Measurements from ENCODE around the gene CCDC59. TPM values are rescaled to one million over a fixed set of nuclear protein-coding genes. Genes with fewer than 3 reads are reported as not detected.
"Not testable (repeated sequence)": the region's sequence is repeated elsewhere in the genome, so short reads cannot be mapped to it uniquely, and the experiment has no call there.

CCDC59 gene
- polyA plus RNA-seq = 10 to 100 TPM; 74.4 to 94.0 (median 78.7) TPM

GRCh38 chr12:82358200-82359114 is at the start of gene CCDC59, which contains the start of gene METTL25:
Gene CCDC59 (minus strand): TSS chr12:82358387. CDS start chr12:82358376, 11 bp downstream.
Gene METTL25 (plus strand): TSS chr12:82358529. CDS start chr12:82358566, 37 bp downstream.
- H3K9me3 Mint-ChIP-seq = no peaks in the 10 kb centered on the region
- peak within 1 kb of the TSS; percentile 93 to 99 (median 95) for H3K4me3 Mint-ChIP-seq
- peaks cover 50 to 67% of the 10 kb centered on the region in 2 donors for H3K4me1 Mint-ChIP-seq
- peaks cover 8 to 24% (median 15%) of the 10 kb centered on the region in 3 donors for H3K36me3 Mint-ChIP-seq
- DNase-seq = peak; percentile 97 to 98 (median 98)
- peak within 1 kb of the TSS; percentile 98 to 99 (median 98) for H3K27ac Mint-ChIP-seq
- peaks cover 7 to 17% (median 9%) of the 10 kb centered on the region in 3 donors for H3K27me3 Mint-ChIP-seq (ENCODE audit: low read depth in 3 of 3)

- no peak for DNase-seq
- no peak overlapping the region for H3K4me3 Mint-ChIP-seq
- peaks cover 15 to 23% (median 21%) of the 10 kb centered on the region in 3 donors for H3K36me3 Mint-ChIP-seq
- peaks cover 2 to 4% (median 2%) of the 10 kb centered on the region in 3 donors for H3K27me3 Mint-ChIP-seq (ENCODE audit: low read depth in 3 of 3)
- no peaks in the 10 kb centered on the region for H3K9me3 Mint-ChIP-seq
- H3K4me1 Mint-ChIP-seq = no peaks in the 10 kb centered on the region
- H3K27ac Mint-ChIP-seq = peak overlapping the region in 1 of 6 donors; percentile 5
These were observed 49.3 kb upstream of the CCDC59 start for GRCh38 chr12:82407481-82407880.

GRCh38 chr12:82406651-82407050 is 48.5 kb upstream of the CCDC59 start:
- Mint-ChIP-seq H3K27ac (no peak overlapping the region), H3K4me3 (no peak overlapping the region), H3K36me3 (peaks cover 15 to 23% (median 21%) of the 10 kb centered on the region in 3 donors), H3K4me1 (no peaks in the 10 kb centered on the region), H3K27me3 (ENCODE audit: low read depth in 3 of 3) (peaks cover 2 to 4% (median 2%) of the 10 kb centered on the region in 3 donors), H3K9me3 (no peaks in the 10 kb centered on the region)
- no peak for DNase-seq

- H3K27ac Mint-ChIP-seq = no peak overlapping the region
- no peak for DNase-seq
- H3K27me3 Mint-ChIP-seq (ENCODE audit: low read depth in 3 of 3) = peaks cover 0 to 4% (median 2%) of the 10 kb centered on the region in 3 donors
- no peaks in the 10 kb centered on the region for H3K4me1 Mint-ChIP-seq
- peaks cover 19 to 36% (median 24%) of the 10 kb centered on the region in 3 donors for H3K36me3 Mint-ChIP-seq
- H3K4me3 Mint-ChIP-seq = no peak overlapping the region
- no peaks in the 10 kb centered on the region for H3K9me3 Mint-ChIP-seq
These were observed 42.6 kb upstream of the CCDC59 start for GRCh38 chr12:82400819-82401218.

GRCh38 chr12:82398879-82399278 is 40.7 kb upstream of the CCDC59 start:
- H3K36me3 Mint-ChIP-seq = peaks cover 20 to 37% (median 32%) of the 10 kb centered on the region in 3 donors
- no peaks in the 10 kb centered on the region for H3K9me3 Mint-ChIP-seq
- H3K4me3 Mint-ChIP-seq = no peak overlapping the region
- no peaks in the 10 kb centered on the region for H3K27me3 Mint-ChIP-seq (ENCODE audit: low read depth in 3 of 3)
- DNase-seq = no peak
- no peak overlapping the region for H3K27ac Mint-ChIP-seq
- no peaks in the 10 kb centered on the region for H3K4me1 Mint-ChIP-seq

GRCh38 chr12:82383930-82384552 is 25.9 kb upstream of the CCDC59 start:
- no peak overlapping the region for H3K27ac Mint-ChIP-seq
- H3K9me3 Mint-ChIP-seq = no peaks in the 10 kb centered on the region
- no peaks in the 10 kb centered on the region for H3K4me1 Mint-ChIP-seq
- H3K36me3 Mint-ChIP-seq = peaks cover 0 to 8% (median 0%) of the 10 kb centered on the region in 3 donors
- no peak overlapping the region for H3K4me3 Mint-ChIP-seq
- no peaks in the 10 kb centered on the region for H3K27me3 Mint-ChIP-seq (ENCODE audit: low read depth in 3 of 3)
- DNase-seq = no peak

GRCh38 chr12:82378997-82379396 is 20.8 kb upstream of the CCDC59 start:
- DNase-seq = no peak
- H3K4me1 Mint-ChIP-seq = no peaks in the 10 kb centered on the region
- H3K9me3 Mint-ChIP-seq = peaks cover 0 to 6% (median 0%) of the 10 kb centered on the region in 6 donors
- H3K4me3 Mint-ChIP-seq = no peak overlapping the region
- H3K27ac Mint-ChIP-seq = no peak overlapping the region
- no peaks in the 10 kb centered on the region for H3K27me3 Mint-ChIP-seq (ENCODE audit: low read depth in 3 of 3)
- peaks cover 10 to 21% (median 17%) of the 10 kb centered on the region in 3 donors for H3K36me3 Mint-ChIP-seq

GRCh38 chr12:82375201-82375600 is 17.0 kb upstream of the CCDC59 start:
- H3K4me3 Mint-ChIP-seq = no peak overlapping the region
- no peaks in the 10 kb centered on the region for H3K4me1 Mint-ChIP-seq
- DNase-seq = no peak
- H3K27me3 Mint-ChIP-seq (ENCODE audit: low read depth in 3 of 3) = peaks cover 0 to 1% (median 0%) of the 10 kb centered on the region in 3 donors
- H3K27ac Mint-ChIP-seq = no peak overlapping the region
- peaks cover 26 to 45% (median 41%) of the 10 kb centered on the region in 3 donors for H3K36me3 Mint-ChIP-seq
- peaks cover 0 to 8% (median 0%) of the 10 kb centered on the region in 6 donors for H3K9me3 Mint-ChIP-seq

GRCh38 chr12:82366197-82366596 is 8.0 kb upstream of the CCDC59 start:
- Mint-ChIP-seq H3K27me3 (ENCODE audit: low read depth in 3 of 3) (peaks cover 0 to 1% (median 0%) of the 10 kb centered on the region in 3 donors), H3K36me3 (peaks cover 8 to 18% (median 11%) of the 10 kb centered on the region in 3 donors), H3K4me3 (no peak overlapping the region), H3K4me1 (peaks cover 0 to 18% of the 10 kb centered on the region in 2 donors), H3K27ac (no peak overlapping the region), H3K9me3 (no peaks in the 10 kb centered on the region)
- DNase-seq = no peak

- H3K36me3 Mint-ChIP-seq = peaks cover 0 to 12% (median 8%) of the 10 kb centered on the region in 3 donors
- no peaks in the 10 kb centered on the region for H3K9me3 Mint-ChIP-seq
- H3K27me3 Mint-ChIP-seq (ENCODE audit: low read depth in 3 of 3) = no peaks in the 10 kb centered on the region
- no peak overlapping the region for H3K27ac Mint-ChIP-seq
- H3K4me3 Mint-ChIP-seq = no peak overlapping the region
- DNase-seq = no peak
- peaks cover 15 to 38% of the 10 kb centered on the region in 2 donors for H3K4me1 Mint-ChIP-seq
These were observed 5.8 kb upstream of the CCDC59 start for GRCh38 chr12:82363990-82364389.

GRCh38 chr12:82361461-82361915 is 3.3 kb upstream of the CCDC59 start:
- no peak overlapping the region for H3K27ac Mint-ChIP-seq
- H3K36me3 Mint-ChIP-seq = peaks cover 4 to 14% (median 10%) of the 10 kb centered on the region in 3 donors
- no peaks in the 10 kb centered on the region for H3K9me3 Mint-ChIP-seq
- H3K4me3 Mint-ChIP-seq = no peak overlapping the region
- peaks cover 7 to 13% (median 9%) of the 10 kb centered on the region in 3 donors for H3K27me3 Mint-ChIP-seq (ENCODE audit: low read depth in 3 of 3)
- DNase-seq = no peak
- peaks cover 37 to 57% of the 10 kb centered on the region in 2 donors for H3K4me1 Mint-ChIP-seq

- not testable (repeated sequence) for H3K4me3 Mint-ChIP-seq, DNase-seq, H3K9me3 Mint-ChIP-seq, H3K27ac Mint-ChIP-seq
- H3K36me3 Mint-ChIP-seq = peaks cover 4 to 14% (median 10%) of the 10 kb centered on the region in 3 donors
- peaks cover 7 to 13% (median 9%) of the 10 kb centered on the region in 3 donors for H3K27me3 Mint-ChIP-seq (ENCODE audit: low read depth in 3 of 3)
- H3K4me1 Mint-ChIP-seq = peaks cover 40 to 60% of the 10 kb centered on the region in 2 donors
These were observed 2.6 kb upstream of the CCDC59 start for GRCh38 chr12:82360834-82361233.

GRCh38 chr12:82359115-82359478 is 910 bp upstream of the CCDC59 start:
- Mint-ChIP-seq H3K27ac (peak overlapping the region; percentile 98 to 99 (median 98)), H3K9me3 (no peaks in the 10 kb centered on the region), H3K27me3 (ENCODE audit: low read depth in 3 of 3) (peaks cover 7 to 17% (median 9%) of the 10 kb centered on the region in 3 donors), H3K4me3 (peak overlapping the region; percentile 93 to 99 (median 95)), H3K36me3 (peaks cover 8 to 20% (median 15%) of the 10 kb centered on the region in 3 donors), H3K4me1 (peaks cover 50 to 67% of the 10 kb centered on the region in 2 donors)
- DNase-seq = no peak

Data from immature natural killer cell (primary cell).